Adipocyte (in vitro differentiated cells): ENCODE data around the gene ADAM12.

Source experiments
- DNase-seq: peaks from one replicate; pipeline ENCODE4 v3.0.0-alpha.2; 2015; ENCODE audit warnings: low read depth
- H3K27me3 ChIP-seq: replicated peaks from 2 replicates; pipeline ENCODE4 v1.7.0; 2013; ENCODE audit warnings: mild to moderate bottlenecking, low read length, moderate library complexity; ENCODE audit not compliant: control insufficient read depth, insufficient read depth
- H3K36me3 ChIP-seq: 2 replicates; pipeline ENCODE4 v1.7.0; 2013; ENCODE audit warnings: low read length, mild to moderate bottlenecking, moderate library complexity; ENCODE audit not compliant: control insufficient read depth, insufficient read depth, severe bottlenecking
- H3K4me1 ChIP-seq: 2 replicates; pipeline ENCODE4 v1.7.0; 2013; ENCODE audit warnings: mild to moderate bottlenecking, low read length, moderate library complexity; ENCODE audit not compliant: control insufficient read depth, insufficient read depth
- H3K4me3 ChIP-seq: 2 replicates; pipeline ENCODE4 v1.7.0; 2013; ENCODE audit warnings: mild to moderate bottlenecking, low read length, moderate library complexity
- H3K9ac ChIP-seq: 2 replicates; pipeline ENCODE4 v1.7.0; 2013; ENCODE audit warnings: mild to moderate bottlenecking, low read length, moderate library complexity
- H3K9me3 ChIP-seq: 2 replicates; pipeline ENCODE4 v1.7.0; 2013; ENCODE audit warnings: mild to moderate bottlenecking, low read length, moderate library complexity; ENCODE audit not compliant: control insufficient read depth

The ADAM12 gene

DNA sequence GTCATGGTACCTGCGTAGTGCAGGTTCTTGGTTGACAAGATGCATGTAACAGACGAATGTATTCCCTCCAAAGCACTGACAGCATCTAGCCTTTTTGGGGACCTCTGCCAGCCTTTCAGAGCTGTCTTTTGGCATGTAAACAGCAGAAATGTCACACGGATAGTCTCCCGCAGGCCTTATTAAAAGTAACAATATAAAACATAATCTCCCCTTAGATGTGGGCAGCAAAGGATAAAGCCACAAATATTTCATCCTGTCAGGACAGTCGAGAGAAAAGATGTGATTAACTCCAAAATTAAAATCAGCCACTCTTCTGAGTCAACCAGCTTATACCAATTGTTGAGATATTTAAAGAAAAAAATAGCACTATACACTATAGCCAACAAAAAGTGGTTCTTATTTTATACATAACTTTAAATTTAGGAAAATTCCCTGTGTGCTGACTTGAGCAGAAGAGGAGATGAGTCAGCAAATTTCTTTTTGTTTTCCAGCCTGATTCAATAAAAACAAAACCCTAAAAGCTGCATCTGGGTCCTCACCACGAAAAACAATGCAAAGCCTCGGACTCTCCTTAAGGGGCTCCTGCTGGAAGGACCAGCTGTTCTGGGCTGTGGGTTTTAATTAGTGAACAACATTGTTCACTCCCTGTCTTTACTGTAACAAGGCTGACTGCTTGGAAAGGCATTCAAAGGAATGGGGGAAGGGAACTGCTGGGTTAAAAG, 240.2 kb downstream of the ADAM12 start:
- H3K27me3 ChIP-seq: no peaks in the 10 kb centered on the region
- peak; percentile 67 for DNase-seq

DNA sequence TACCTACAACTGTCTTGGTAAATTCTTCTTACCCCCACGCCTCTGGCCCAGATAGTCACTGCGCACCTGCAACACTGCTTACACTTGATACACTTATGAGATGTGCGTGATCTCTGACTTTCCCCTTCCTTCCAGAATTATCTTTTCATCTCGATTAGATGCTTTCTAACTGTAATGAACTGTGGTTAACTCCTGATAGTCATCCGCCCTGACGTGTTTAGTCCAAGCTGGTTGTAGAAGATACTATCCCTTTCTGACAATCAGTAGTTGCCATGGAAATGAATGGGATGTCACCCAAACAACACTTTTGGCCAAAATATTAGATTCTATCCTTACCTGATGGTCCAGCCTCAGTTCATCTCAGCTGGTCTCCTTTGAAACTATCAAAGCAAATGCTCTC, 241.5 kb downstream of the ADAM12 start:
- Histone ChIP-seq H3K27me3 (no peaks in the 10 kb centered on the region), H3K9ac (no peak overlapping the region), H3K9me3 (peaks cover 11% of the 10 kb centered on the region), H3K36me3 (peaks cover 40% of the 10 kb centered on the region), H3K4me3 (no peak overlapping the region), H3K4me1 (peaks cover 20% of the 10 kb centered on the region)
- DNase-seq: no peak

More for the DNA sequence above, 240.2 kb downstream of the ADAM12 start:
- Histone ChIP-seq H3K9me3 (peaks cover 11% of the 10 kb centered on the region), H3K4me3 (peak overlapping the region; percentile 12), H3K36me3 (peaks cover 35% of the 10 kb centered on the region), H3K4me1 (peaks cover 20% of the 10 kb centered on the region), H3K9ac (peak overlapping the region; percentile 39)

DNA sequence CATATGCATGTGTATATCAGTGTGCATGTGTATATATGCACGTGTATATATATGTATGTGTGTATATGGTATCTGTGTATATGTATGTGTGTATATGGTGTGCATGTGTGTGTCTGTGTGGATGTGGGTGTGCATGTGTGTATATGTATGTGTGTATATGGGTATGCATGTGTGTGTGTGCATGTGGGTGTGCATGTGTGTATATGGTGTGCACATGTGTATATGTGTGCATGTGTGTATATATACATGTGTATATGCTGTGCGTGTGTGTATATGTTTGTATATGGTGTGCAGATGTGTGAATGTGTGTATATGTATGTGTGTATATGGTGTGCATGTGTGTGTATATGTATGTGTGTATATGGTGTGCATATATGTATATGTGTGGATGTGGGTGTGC, 245.2 kb downstream of the ADAM12 start:
- Histone ChIP-seq H3K9ac (no peak overlapping the region), H3K27me3 (no peaks in the 10 kb centered on the region), H3K36me3 (peaks cover 25% of the 10 kb centered on the region), H3K4me3 (no peak overlapping the region), H3K9me3 (no peaks in the 10 kb centered on the region), H3K4me1 (peaks cover 8% of the 10 kb centered on the region)
- DNase-seq: no peak

DNA sequence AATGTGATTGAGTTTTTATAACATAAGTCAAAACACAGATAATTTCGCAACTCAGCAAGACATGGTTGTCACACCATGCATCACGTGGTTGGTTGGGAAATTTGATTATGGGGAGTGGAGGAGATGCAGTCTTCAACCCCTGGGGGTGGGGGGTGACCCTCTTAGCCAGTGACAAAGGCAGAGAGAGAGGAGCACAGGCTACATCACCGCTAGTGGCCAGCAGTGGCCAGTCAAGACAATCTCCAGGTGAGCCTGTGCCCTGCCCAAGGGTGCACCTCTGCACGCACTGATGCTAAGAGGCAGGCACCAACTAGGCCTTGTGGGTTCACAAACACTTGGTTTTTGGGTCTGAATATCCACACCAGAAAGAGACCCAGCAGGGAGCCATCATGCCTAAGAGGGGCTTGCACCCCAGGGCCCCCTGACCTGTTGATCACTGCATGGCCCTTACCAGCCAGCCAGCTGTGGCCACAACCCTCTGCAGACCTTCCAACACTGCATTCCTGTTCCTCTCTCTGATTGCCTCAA, 247.5 kb downstream of the ADAM12 start:
- DNase-seq: no peak
- Histone ChIP-seq H3K27me3 (no peaks in the 10 kb centered on the region), H3K36me3 (peaks cover 22% of the 10 kb centered on the region), H3K4me3 (no peak overlapping the region), H3K9ac (no peak overlapping the region), H3K9me3 (no peaks in the 10 kb centered on the region), H3K4me1 (no peaks in the 10 kb centered on the region)

DNA sequence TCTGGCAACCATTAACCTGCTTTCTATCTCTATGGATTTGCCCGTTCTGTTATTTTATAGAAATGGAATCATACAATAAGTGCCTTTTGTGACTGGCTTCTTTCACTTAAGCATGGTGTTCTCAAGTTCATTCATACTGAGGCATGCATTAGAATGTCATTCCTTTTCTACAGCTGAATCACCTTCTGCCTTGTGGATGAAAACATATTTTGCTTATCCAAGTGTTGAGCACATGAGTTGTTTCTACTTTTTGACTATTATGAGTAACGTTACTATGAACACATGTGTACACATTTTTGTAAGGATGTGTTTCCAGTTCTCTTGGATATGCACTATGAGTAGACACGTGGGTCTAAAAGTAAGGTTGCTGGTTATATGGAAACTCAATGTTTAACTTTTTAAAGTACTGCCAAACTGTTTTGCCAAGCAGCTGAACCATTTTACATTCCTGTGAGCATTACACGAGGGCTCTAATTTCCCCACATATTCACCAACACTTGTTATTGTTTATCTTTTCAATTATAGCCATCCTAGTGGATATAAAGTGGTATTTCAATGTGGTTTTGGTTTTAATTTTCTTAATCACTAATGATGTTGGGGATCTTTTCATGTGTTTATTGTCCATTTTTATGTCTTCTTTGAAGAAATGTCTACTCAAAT, 250.6 kb downstream of the ADAM12 start:
- no peak overlapping the region for H3K9ac ChIP-seq
- H3K9me3 ChIP-seq: no peaks in the 10 kb centered on the region
- peaks cover 24% of the 10 kb centered on the region for H3K36me3 ChIP-seq
- DNase-seq: no peak
- H3K4me1 ChIP-seq: peaks cover 16% of the 10 kb centered on the region
- H3K4me3 ChIP-seq: no peak overlapping the region
- H3K27me3 ChIP-seq: no peaks in the 10 kb centered on the region

DNA sequence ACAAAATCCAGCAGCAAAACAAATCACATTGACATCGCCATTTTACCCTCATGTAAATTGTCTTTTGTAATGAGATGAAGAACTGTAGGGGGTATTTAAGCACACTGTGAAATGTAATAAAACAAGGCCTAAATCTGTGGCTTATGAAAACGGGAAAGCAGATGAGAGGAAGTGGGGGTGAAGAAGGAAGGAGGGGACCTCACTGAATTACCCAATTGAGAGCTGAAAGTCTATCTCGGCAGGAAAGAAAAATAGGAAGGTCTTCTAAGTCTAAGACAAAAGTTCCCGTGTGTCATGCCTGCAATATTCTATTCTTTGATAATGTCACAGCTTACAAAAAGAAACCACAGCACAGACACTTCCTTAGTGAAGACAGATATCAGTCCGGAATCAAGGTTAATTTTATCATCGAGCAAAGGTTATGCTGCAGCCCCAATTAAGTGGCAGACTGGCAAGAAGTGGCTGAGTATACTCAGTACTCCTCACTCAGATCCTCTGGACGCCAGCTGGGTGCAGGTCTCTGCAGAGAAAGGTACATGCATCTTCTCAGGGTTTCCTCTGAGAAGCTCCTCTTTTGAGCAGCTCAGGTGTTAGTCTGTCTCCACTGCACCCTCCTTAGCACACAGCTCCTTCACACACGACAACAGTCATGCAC, 252.2 kb downstream of the ADAM12 start:
- Histone ChIP-seq H3K9me3 (no peaks in the 10 kb centered on the region), H3K4me1 (peaks cover 23% of the 10 kb centered on the region), H3K4me3 (no peak overlapping the region), H3K9ac (no peak overlapping the region), H3K36me3 (peaks cover 22% of the 10 kb centered on the region), H3K27me3 (no peaks in the 10 kb centered on the region)
- no peak for DNase-seq

DNA sequence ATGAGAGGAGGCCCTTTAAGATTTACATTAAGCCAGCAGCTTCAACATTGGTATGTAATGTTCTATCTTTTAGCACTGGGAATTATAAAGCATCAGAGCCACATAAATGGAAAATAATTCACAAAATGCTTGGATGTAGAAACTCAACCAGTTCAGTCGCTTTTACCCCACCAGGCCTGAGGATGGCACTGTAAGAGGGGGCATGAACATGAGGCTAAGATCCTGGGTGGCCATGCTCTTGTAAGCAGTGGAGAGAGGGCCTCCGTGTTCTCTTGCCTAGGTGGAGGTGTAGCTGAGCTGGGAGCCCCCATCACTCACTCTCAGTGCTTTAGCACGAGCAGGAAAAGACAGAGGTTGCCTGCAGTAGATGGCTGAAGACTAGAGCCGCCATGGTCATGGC, 253.1 kb downstream of the ADAM12 start:
- peak; percentile 9 for DNase-seq
- no peaks in the 10 kb centered on the region for H3K27me3 ChIP-seq
- peaks cover 32% of the 10 kb centered on the region for H3K4me1 ChIP-seq

DNA sequence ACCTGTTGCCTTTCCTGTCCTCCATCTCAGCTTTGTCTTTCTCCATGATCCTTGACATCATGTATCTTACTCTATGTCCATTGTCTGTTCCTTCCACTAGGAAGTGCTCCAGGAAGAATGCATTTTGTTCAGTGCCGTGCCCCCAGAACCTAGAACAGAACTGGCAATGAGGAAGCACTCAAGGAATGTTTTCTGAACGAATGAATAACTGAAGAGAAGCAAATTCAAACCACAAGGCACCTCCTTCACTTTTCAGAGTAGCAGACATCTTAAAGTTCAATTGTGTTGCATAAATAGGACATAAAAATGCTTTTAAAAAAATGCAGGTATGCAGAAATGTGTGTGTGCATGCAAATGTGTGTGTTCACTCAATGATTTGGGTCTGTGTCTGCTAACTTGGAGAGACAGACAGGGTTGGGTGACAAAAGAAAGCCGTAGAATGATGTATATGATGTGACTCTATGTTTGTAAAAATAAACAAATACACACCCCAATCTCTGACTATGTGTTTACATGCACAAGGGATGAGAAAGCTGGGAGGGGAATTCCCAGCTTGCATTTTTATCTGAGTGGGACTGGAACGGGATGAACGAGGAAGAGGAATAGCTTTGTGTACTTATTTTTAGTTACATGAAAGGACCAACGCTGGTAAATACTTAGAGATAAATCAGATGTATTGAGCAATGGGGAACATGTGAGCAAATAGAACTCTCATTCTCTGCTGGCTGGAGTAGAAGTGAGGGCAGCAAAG, 254.2 kb downstream of the ADAM12 start:
- Histone ChIP-seq H3K27me3 (no peaks in the 10 kb centered on the region), H3K4me1 (peaks cover 38% of the 10 kb centered on the region), H3K9ac (no peak overlapping the region), H3K9me3 (no peaks in the 10 kb centered on the region), H3K4me3 (no peak overlapping the region), H3K36me3 (peaks cover 26% of the 10 kb centered on the region)
- DNase-seq: peak; percentile 84

More for the DNA sequence above, 253.1 kb downstream of the ADAM12 start:
- Histone ChIP-seq H3K9me3 (no peaks in the 10 kb centered on the region), H3K9ac (no peak overlapping the region), H3K36me3 (peaks cover 22% of the 10 kb centered on the region), H3K4me3 (no peak overlapping the region)

DNA sequence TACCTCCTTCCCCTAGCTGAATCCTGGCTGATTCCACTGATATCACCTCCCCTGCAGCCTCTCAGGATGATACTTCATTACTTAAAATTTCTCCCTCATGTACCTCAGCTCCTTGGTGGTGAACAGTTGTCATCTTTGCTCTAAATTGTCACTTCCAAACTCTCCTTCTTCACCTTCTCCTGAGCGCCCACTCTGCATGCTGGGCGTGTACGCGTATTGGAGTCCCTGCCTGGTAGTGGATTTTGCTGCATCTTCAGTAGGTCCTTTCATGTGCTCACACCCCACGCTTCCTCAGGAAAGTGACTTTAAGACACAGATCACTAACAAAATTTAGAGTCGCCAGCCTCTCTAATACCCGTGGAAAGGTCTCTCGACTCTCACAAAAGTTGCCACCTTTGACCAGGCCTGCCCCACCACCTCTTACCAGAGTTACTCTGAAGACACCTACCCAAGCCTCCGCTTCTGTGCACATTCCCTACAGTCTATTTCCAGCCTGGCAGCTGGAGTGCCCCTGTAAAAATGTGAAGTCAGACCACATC, 255.1 kb downstream of the ADAM12 start:
- H3K9ac ChIP-seq: no peak overlapping the region
- peaks cover 35% of the 10 kb centered on the region for H3K36me3 ChIP-seq
- DNase-seq: no peak
- H3K4me3 ChIP-seq: no peak overlapping the region
- no peaks in the 10 kb centered on the region for H3K27me3 ChIP-seq
- no peaks in the 10 kb centered on the region for H3K9me3 ChIP-seq
- H3K4me1 ChIP-seq: peaks cover 38% of the 10 kb centered on the region

DNA sequence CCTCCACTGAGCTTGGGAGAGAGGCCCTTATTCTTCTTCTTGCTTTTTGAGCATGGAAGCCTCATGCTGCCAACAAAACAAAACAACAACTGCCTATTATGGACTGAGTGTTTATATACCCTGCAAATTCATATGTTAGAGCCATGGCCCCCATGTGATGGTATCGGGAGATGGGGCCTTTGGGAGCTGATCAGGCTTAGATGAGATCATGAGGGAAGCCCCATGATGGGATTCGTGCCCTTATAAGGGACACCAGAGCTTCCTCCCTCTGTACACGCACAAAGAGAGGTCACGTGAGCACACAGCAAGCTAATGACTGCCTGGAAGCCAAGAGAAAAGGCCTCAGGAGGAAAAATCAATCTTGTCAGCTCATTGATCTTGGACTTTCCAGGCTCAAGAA, 256.9 kb downstream of the ADAM12 start:
- Histone ChIP-seq H3K4me3 (no peak overlapping the region), H3K9me3 (no peaks in the 10 kb centered on the region), H3K36me3 (peaks cover 51% of the 10 kb centered on the region), H3K4me1 (peaks cover 38% of the 10 kb centered on the region), H3K27me3 (no peaks in the 10 kb centered on the region), H3K9ac (no peak overlapping the region)
- DNase-seq: no peak
